Panc1 (cell line): Measurements from ENCODE around the gene C9orf85. TPM values are rescaled to one million over a fixed set of nuclear protein-coding genes. Genes with fewer than 3 reads are reported as not detected.

Source experiments
- ATAC-seq: fragments of 200-7000 bp; cut with Tn5 transposase; 2 replicates; pipeline ENCODE4 v1.9.1; 2020; ENCODE audit warnings: mild to moderate bottlenecking, moderate library complexity
- BruUV-seq: library from RNA; stranded (reverse); fragments of 400-500 nt; replicated peaks from 2 replicates; lab custom pipeline; 2021; lab: Mats Ljungman, UMichigan
- CTCF ChIA-PET: fragments of 300-600 bp; sonication (Branson Sonifier 250); formaldehyde crosslinking; loops from one replicate; lab custom pipeline; 2022; ENCODE audit warnings: antibody characterized with exemption; lab: Charles Lee
- POLR2A ChIA-PET: fragments of 300-600 bp; sonication (Branson Sonifier 250); formaldehyde crosslinking; loops from one replicate; lab custom pipeline; 2022; ENCODE audit warnings: antibody characterized with exemption; lab: Charles Lee
- DNase-seq: peaks from one replicate; pipeline ENCODE4 v3.0.0-alpha.2; 2010; ENCODE audit warnings: low read depth, low spot score
- H3K27ac ChIP-seq: 2 replicates; pipeline ENCODE4 v1.5.1; 2011; ENCODE audit warnings: mild to moderate bottlenecking, low read length, inconsistent platforms
- H3K27me3 ChIP-seq: fragments of 200-500 bp; sonication (Bioruptor generic); 2 replicates; pipeline ENCODE4 v1.6.0; 2014; ENCODE audit warnings: low read length, inconsistent platforms; ENCODE audit not compliant: control insufficient read depth, insufficient read depth
- H3K36me3 ChIP-seq: fragments of 200-500 bp; sonication (Bioruptor generic); 2 replicates; pipeline ENCODE4 v1.5.1; 2014; ENCODE audit warnings: inconsistent platforms, mild to moderate bottlenecking, low read length, moderate library complexity; ENCODE audit not compliant: control insufficient read depth, insufficient read depth
- H3K4me1 ChIP-seq: 2 replicates; pipeline ENCODE4 v1.5.1; 2011; ENCODE audit warnings: inconsistent platforms, mild to moderate bottlenecking, low read length, moderate library complexity; ENCODE audit not compliant: control insufficient read depth, insufficient read depth
- H3K4me3 ChIP-seq, 2 experiments: 2 replicates each; pipeline ENCODE4 v1.5.1; 2011 to 2012; ENCODE audit warnings: low read depth in 2 of 2, low read length in 2 of 2, mild to moderate bottlenecking in 2 of 2, inconsistent platforms in 1 of 2, moderate library complexity in 1 of 2
- H3K9me3 ChIP-seq: fragments of 200-500 bp; sonication (Bioruptor generic); 2 replicates; pipeline ENCODE4 v1.5.1; 2014; ENCODE audit warnings: low read depth, mild to moderate bottlenecking, inconsistent platforms, low read length, moderate library complexity; ENCODE audit not compliant: control insufficient read depth, insufficient read depth
- CTCF ChIP-seq: fragments of 450-650 bp; IDR thresholded peaks from 2 replicates; pipeline ENCODE4 v1.5.1; 2017; ENCODE audit warnings: mild to moderate bottlenecking
- POLR2AphosphoS5 ChIP-seq: IDR thresholded peaks from 2 replicates; pipeline ENCODE4 v1.6.1; 2012; ENCODE audit warnings: mild to moderate bottlenecking, low read depth, low read length, moderate library complexity
- REST ChIP-seq, 2 experiments: IDR thresholded peaks; 2 replicates each; pipeline ENCODE4 v1.6.1; 2011 to 2012; ENCODE audit warnings: low read depth in 2 of 2, control low read depth in 1 of 2, low read length in 1 of 2, mild to moderate bottlenecking in 1 of 2, moderate library complexity in 1 of 2; ENCODE audit not compliant: insufficient read depth in 1 of 2
- SIN3A ChIP-seq: IDR thresholded peaks from 2 replicates; pipeline ENCODE4 v1.6.1; 2012; ENCODE audit warnings: low read depth, mild to moderate bottlenecking, low read length, moderate library complexity, borderline replicate concordance; ENCODE audit not compliant: insufficient read depth
- TCF7L2 ChIP-seq: IDR thresholded peaks from 2 replicates; pipeline ENCODE4 v1.6.1; 2011; ENCODE audit warnings: mild to moderate bottlenecking, low read depth, low read length, inconsistent platforms
- in situ Hi-C: cut with HindIII; loops from 2 replicates; pipeline ENCODE4 v1.10.0; 2016; ENCODE audit warnings: low sequenced_read_pairs, low pct_unique_long_range_greater_than_20kb
- intact Hi-C: fragments of 100-400 bp; cut with micrococcal nuclease; formaldehyde crosslinking; loops from one replicate; pipeline ENCODE4 v1.10.0; 2022; ENCODE audit not compliant: unreplicated experiment
- total RNA-seq: library from RNA; stranded (reverse); gene quantifications from one replicate; pipeline ENCODE4 v1.2.1, GENCODE V29; 2021; ENCODE audit not compliant: unreplicated experiment

The C9orf85 gene
- total RNA-seq, 1 experiment from 2014 or later = 8.0 TPM

GRCh38 chr9:72012646-72013045 lies 101.2 kb downstream of the C9orf85 start:
- ChIA-PET POLR2A (no interaction called here), CTCF (no interaction called here)
- Histone ChIP-seq H3K27me3 (no peaks in the 10 kb centered on the region), H3K4me3 (no peak overlapping the region), H3K36me3 (no peaks in the 10 kb centered on the region), H3K27ac (peak overlapping the region; percentile 61; the same call in 1 of the 2 replicates), H3K4me1 (no peaks in the 10 kb centered on the region), H3K9me3 (no peaks in the 10 kb centered on the region)
- intact Hi-C loops (no loop called here), in situ Hi-C loops (no loop called here)
- BruUV-seq = no TSS peak
- TF ChIP-seq REST (IDR thresholded peaks at IDR 0.05; ENCODE audit: insufficient read depth in 1 of 2, low read depth in 2 of 2, low read length in 1 of 2) = no peak
- TF ChIP-seq CTCF = no peak
- no peak for TF ChIP-seq SIN3A
- no peak for TF ChIP-seq TCF7L2
- no peak for TF ChIP-seq POLR2AphosphoS5
- ATAC-seq (no peak), DNase-seq (no peak)

GRCh38 chr9:72013292-72013760 lies 101.9 kb downstream of the C9orf85 start:
- intact Hi-C loops = no loop called here
- TF ChIP-seq REST (IDR thresholded peaks at IDR 0.05; ENCODE audit: insufficient read depth in 1 of 2, low read depth in 2 of 2, low read length in 1 of 2) (no peak), SIN3A (no peak), POLR2AphosphoS5 (no peak), CTCF (no peak), TCF7L2 (no peak)
- H3K27me3 ChIP-seq = no peaks in the 10 kb centered on the region
- ChIA-PET CTCF (no interaction called here), POLR2A (no interaction called here)
- DNase-seq (no peak), ATAC-seq (no peak)
- no peak overlapping the region for H3K4me3 ChIP-seq
- in situ Hi-C loops = no loop called here
- H3K4me1 ChIP-seq = no peaks in the 10 kb centered on the region
- peak overlapping the region; percentile 61; the same call in 1 of the 2 replicates for H3K27ac ChIP-seq
- no TSS peak for BruUV-seq
- no peaks in the 10 kb centered on the region for H3K9me3 ChIP-seq
- no peaks in the 10 kb centered on the region for H3K36me3 ChIP-seq
